Activated T-helper 9 cell treated with anti-CD3 and anti-CD28 coated beads, Interleukin-2, amount 50 U/mL, for 16 hours (primary cell): ENCODE data around the gene GRM7.

Experiments used
- DNase-seq: peaks from one replicate; pipeline ENCODE4 v3.0.0-alpha.2; 2020; ENCODE audit warnings: low read depth

Gene GRM7

GRCh38 chr3:7581831-7582230, 720.9 kb downstream of the GRM7 start:
- DNase-seq, result no peak

GRCh38 chr3:7585052-7585451, 724.1 kb downstream of the GRM7 start:
- no peak for DNase-seq

GRCh38 chr3:7588236-7588635, 727.3 kb downstream of the GRM7 start:
- DNase-seq, result no peak

DNA sequence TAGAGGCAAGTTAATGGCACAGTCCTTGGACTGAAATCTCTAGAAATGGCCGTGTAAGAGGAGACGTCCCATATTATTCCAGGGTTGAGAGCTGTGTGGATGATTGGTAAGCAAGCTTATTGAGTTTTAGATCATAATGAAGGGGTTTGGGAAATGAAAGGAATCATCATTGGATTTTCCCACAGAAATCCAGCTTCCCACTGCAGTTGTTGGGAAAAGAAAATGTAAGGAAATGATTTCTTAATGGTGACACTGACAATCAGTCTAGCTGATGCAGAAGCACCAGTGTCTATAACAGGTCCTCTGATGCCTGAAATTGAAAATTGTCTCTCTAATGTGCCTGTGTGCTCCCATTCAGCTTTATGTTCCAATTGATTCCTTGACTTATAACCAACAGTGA, 728.6 kb downstream of the GRM7 start:
- no peak for DNase-seq

DNA sequence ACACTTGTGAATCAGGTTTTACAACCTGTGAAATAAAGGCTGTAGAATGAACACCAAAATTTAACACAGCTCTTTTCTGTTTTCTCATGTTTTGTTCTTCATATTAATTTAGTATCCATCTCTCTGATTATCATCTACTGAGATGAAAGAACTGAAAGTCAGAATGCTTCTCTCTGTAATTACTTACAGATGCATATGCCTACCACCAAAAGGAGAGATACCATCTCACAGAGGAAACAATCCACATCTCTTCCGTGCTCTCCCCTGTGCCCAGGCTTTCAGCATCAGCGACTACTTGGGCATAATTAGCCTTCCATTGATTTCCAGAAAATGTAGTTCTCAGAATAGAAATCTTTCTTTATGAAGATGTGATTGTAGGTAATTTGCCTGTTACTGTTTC, 741.4 kb downstream of the GRM7 start:
- DNase-seq, result no peak

DNA sequence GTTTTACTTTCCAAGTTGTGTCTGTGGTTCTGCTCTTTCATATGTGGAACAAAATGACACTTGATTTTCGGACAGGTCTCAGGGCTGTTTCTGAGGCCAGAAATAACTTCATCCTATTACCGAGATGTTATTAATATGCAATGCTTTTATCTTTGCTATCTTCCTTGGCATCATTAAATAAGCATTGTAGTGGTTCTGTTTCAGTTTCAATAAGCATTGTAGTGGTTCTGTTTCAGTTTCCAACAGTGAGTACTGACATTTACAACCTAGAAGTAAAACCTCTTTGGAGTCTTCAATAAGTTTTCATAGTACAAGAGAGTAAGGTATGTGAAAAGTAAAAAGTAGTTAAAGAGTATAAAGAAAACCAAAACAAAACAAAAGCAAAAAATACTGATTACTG, 746.2 kb downstream of the GRM7 start:
- DNase-seq, result no peak

- no peak for DNase-seq
These were observed 746.8 kb downstream of the GRM7 start for GRCh38 chr3:7607676-7608075.

DNA sequence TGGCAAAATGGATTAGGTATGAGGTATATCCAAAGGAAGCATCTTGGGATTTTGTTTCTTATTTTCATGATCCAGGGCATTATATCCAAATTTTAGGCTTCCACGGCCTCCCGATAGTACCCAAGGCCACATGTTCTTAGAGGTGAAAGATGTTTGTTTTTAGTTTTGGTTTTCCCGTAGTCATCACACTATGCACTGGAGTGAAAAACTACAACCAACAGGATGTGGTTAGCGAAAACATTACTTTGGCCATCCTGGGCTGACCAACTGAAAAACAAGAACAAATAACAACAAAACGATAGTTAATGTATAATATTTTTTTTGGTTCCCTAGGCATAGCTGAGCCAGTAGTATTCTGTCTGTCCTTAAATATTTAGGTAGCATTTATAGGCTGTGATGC, 749.7 kb downstream of the GRM7 start:
- DNase-seq, result no peak

DNA sequence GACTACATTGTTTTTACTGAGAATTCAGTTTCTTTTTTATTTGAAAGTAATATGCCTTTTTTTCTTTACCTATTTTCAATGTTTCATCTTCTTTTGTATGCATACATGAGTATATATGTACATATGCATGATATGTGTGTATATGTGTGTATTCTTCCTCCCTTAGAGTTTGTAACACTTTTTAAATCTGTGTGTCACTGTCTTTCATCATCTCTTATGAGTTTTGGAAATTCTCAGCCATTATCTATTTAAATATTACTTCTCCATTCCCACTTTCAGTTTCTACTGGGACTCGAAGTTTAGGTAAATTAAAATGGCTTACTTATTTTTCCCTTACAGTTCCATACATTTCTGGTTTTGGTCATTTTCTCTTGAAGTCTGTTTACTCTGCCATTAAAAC, 754.1 kb downstream of the GRM7 start:
- DNase-seq, result no peak

DNA sequence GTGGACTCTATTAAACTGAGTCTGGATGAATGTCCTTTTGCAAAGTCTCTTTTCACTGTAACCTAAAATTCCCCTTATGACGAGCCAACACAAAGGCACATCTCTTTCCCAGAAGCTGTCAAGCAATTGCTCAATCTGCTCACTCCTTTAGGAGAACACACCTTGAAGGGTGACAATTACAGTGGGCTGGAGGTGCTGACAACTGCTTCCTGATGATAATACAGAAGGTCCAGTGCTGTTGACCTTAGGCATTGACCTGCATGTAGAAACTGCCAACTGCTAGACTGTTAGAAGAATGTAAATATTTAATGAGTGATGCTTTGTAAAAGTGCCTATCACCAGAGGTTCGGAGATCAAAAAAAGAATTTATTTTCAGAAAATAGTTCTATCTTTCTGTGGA, 757.7 kb downstream of the GRM7 start:
- no peak for DNase-seq

DNA sequence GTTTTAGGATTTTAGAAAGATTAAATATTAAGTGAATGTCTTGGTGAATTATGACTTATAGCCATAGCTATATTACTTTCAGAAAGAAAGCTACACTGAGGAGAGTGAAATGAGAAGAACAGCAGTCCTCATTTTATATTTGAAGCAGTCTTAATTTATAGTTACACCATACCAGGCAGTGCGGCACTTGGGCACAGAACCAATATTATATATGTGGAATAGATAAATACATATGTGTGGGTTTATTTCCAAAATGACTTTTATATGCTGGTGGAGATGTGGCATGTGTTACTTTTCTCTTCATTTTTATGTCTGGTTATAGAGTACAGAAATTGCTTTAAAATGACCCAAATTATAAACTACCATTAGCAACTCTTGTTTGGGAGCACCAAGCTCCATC, 759.5 kb downstream of the GRM7 start:
- DNase-seq, result no peak

DNA sequence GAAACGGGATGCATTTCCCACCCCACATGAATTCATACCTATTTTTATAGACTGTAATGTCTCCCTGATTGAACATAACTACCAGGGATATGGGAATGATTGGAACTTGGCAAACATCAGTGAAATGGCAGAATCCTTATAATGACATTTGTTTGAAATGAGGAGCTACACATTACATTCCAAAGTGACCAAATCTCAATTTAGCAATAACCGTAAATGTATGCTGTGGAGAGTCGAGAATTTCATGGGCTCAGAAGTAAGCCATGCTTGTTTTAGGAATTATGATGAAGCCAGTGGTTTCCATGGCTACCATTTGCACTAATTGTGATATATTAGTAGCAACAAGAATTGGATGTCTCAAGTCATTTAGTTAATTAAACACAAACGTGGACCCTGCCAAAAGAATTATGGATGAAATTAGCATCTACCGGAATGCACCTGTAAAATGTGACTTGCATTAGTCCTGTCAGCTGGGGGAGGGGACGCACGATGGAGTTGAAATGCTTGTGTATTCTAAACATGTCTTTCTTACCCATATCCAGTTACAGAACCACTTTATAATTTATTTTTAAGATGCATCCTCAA, 760.2 kb downstream of the GRM7 start:
- DNase-seq, result no peak

- DNase-seq, result no peak
These were observed 760.7 kb downstream of the GRM7 start for GRCh38 chr3:7621651-7622050.

- DNase-seq, result no peak
These were observed 764.1 kb downstream of the GRM7 start for GRCh38 chr3:7625021-7625420.

DNA sequence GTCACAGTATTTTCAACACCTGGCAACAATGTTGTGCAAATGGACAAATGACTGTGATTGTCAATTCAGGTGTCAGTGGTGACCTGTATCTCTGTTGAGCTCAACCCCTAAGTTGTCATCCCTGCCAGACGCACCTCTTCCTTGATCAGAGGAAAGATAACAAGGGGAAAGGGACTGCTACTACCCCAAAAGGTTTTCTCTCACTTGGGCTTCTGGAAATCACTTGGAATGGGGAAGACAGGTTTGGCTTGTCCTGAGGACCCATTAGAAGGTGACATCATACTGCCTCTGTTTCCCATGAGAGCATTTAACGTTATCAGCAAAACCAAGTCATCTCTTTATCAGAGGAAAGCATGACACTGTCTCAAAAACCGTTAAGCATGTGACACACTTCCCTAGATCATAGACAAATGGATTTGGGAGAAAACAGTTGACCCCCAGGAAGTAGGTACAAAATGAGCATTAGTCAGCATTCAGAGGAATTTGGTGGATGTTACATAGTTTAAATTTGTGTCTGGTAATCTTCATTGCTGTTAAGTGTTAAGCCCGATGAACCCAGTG, 769.5 kb downstream of the GRM7 start:
- DNase-seq, result no peak

- DNase-seq, result no peak
These were observed 770.0 kb downstream of the GRM7 start for GRCh38 chr3:7630925-7631324.

DNA sequence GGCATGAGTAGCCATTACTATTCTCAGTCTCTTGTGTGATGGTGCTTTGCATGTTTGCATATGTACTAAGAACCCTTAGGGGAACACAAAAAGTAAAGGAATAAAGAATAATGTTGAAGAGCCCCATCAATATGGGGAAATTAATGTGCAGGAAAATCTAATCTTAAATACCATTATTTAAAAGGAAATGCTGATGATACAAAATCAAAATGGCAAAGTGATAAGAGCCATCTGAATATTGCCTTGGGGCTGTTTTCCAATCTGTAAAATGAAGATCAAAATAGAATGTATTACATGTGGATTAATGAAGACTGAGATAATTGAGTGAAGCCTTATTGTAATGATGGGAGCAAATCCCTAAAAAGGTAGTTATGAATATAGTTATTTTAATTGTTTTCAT, 771.4 kb downstream of the GRM7 start:
- DNase-seq, result no peak

- no peak for DNase-seq
These were observed 776.8 kb downstream of the GRM7 start for GRCh38 chr3:7637694-7638093.

DNA sequence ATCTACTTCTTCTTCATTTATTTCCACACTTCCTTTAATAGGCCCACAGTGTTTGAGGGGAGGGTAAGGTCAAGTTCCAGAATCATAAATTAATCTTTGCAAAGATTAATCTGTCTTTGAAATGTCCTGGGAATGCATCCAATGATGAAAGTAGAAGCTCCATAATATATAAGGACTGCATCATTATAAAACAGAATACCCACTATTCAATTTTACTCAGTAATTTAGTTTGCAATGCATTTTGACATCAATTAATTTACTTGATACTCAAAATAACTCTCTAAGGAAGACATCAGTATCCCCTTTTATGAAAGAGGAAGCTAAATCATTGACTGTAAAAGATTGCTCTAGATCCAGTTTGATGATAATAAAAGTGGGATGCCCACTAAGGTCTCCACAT, 777.2 kb downstream of the GRM7 start:
- no peak for DNase-seq

DNA sequence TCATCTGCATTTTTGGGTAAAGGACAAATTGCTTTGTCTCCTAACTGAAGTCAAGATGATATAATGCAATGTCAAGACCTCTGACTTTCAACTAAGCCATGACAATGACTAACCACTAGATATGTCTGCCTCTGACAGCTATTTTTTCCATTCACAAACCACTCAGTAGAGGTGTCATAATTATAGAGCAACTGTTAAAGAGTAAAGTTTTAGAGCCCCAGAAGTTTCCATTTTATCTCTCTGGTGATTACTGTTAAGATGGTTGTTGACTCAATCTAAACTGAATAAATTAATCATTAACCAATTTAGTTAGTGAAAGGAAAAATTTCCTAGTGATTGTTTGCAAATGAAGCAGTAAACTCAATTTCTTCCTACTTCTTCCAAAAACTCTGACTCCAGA, 779.9 kb downstream of the GRM7 start:
- DNase-seq, result no peak

GRCh38 chr3:7646851-7647250, 785.9 kb downstream of the GRM7 start:
- DNase-seq, result no peak

- DNase-seq, result no peak
These were observed 789.6 kb downstream of the GRM7 start for GRCh38 chr3:7650466-7650865.

DNA sequence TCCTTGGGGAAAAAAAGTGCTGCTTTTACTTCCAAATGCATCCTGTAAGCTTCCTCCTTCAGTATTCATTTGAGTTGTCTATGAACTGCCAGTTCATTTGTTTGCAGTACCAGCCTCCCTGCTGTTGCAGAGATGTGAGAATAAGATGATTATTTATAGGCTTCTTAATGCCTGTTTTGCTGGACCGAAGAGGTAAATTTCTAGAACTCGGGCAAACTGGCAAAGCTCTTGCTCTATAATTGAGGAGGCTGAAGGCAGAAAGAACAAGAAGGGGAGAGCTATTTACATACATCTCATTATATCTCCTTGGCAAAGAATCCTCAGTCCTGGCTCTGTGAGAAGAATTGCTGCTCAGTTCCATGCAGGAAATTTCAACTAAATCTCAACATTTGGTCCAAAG, 790.4 kb downstream of the GRM7 start:
- no peak for DNase-seq

DNA sequence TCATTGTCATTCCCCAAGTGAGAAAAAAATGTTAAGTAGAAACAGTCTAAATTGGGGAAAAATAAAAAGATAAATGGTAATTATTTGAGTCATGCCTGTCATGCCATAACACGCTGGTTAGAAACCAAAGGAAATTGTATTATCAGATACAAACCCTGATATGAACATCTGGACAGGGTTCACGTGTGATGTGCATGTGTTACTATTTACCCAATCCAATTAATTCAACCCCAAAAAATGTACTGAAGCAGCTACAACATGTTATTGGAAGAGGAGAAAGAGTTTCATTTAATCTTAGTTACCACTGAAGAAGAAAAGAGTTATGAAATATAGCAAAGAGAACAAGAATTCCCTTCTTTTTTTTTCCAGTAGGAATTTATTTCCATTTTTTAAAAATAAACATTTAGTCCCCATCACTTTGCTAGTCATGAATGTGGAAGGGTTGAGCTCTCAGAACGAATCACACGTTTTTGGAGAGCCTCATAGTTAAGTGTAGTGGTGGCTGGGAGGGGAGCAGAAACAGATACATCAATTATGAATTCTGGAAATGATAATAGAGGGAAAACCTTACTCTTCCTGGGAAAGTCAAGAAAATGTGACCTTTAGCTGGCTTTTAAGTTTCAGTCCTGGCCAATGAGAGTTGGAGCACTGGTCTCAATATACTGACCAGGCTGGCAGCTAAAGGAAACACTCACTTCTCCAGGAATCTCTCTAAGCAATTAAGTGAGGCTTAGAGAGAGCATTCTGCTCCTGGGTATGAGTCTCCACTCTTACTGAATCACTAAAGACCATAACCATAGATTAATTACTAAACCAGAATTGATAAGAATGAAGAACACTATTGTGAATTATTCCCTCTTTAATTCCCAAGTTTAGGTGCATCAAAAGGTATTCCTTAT, 796.5 kb downstream of the GRM7 start:
- no peak for DNase-seq
